ENCODE measurements around the gene NKX2-8.

- TF ChIP-seq SMARCC2 (IDR thresholded peaks at IDR 0.05): no peak
- TF ChIP-seq, protein P1, sequence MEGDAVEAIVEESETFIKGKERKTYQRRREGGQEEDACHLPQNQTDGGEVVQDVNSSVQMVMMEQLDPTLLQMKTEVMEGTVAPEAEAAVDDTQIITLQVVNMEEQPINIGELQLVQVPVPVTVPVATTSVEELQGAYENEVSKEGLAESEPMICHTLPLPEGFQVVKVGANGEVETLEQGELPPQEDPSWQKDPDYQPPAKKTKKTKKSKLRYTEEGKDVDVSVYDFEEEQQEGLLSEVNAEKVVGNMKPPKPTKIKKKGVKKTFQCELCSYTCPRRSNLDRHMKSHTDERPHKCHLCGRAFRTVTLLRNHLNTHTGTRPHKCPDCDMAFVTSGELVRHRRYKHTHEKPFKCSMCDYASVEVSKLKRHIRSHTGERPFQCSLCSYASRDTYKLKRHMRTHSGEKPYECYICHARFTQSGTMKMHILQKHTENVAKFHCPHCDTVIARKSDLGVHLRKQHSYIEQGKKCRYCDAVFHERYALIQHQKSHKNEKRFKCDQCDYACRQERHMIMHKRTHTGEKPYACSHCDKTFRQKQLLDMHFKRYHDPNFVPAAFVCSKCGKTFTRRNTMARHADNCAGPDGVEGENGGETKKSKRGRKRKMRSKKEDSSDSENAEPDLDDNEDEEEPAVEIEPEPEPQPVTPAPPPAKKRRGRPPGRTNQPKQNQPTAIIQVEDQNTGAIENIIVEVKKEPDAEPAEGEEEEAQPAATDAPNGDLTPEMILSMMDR (CRISPR knock-in tag; IDR thresholded peaks at IDR 0.05): no peak
- no peak for TF ChIP-seq SP140L (CRISPR knock-in tag; IDR thresholded peaks at IDR 0.05; ENCODE audit: borderline replicate concordance)
- no peak for TF ChIP-seq CREM (IDR thresholded peaks at IDR 0.05)
- no peak for TF ChIP-seq CREM (CRISPR knock-in tag; IDR thresholded peaks at IDR 0.05)
- no peak for TF ChIP-seq RFX1 (IDR thresholded peaks at IDR 0.05)
- no peak for TF ChIP-seq BHLHE40 (IDR thresholded peaks at IDR 0.05; ENCODE audit: low read length)
- no peak for TF ChIP-seq SIX4 (CRISPR knock-in tag; IDR thresholded peaks at IDR 0.05)
- no peak for TF ChIP-seq ASH2L (IDR thresholded peaks at IDR 0.05; ENCODE audit: insufficient read length, low read depth, low read length)
- no peak for TF ChIP-seq TAF1 (CRISPR knock-in tag; IDR thresholded peaks at IDR 0.05)
Observed at GRCh38 chr14:36625014-36625413, 42.6 kb upstream of the NKX2-8 start.
